K562 (cell line): Measurements from ENCODE around the gene PUM2. TPM values are rescaled to one million over a fixed set of nuclear protein-coding genes. Genes with fewer than 3 reads are reported as not detected.

Experiments used
- AFF4 ChIP-seq: sonication (generic); formaldehyde crosslinking; IDR thresholded peaks from 2 replicates; pipeline ENCODE4 v1.8.0; 2023; ENCODE audit warnings: mild to moderate bottlenecking, missing genetic modification reagents
- ARHGAP35 ChIP-seq: fragments of 450-650 bp; IDR thresholded peaks from 2 replicates; pipeline ENCODE4 v1.6.1; 2018; ENCODE audit not compliant: partially characterized antibody
- CTCFL ChIP-seq: IDR thresholded peaks from 2 replicates; pipeline ENCODE4 v1.6.1; 2011; ENCODE audit warnings: borderline replicate concordance, low read depth, mild to moderate bottlenecking, moderate library complexity, low read length; ENCODE audit not compliant: insufficient read depth, poor library complexity, severe bottlenecking
- KAT2B ChIP-seq: IDR thresholded peaks from one replicate; pipeline ENCODE4 v1.6.1; 2012; ENCODE audit warnings: low read depth, mild to moderate bottlenecking, control low read depth, inconsistent platforms, low read length, moderate library complexity
- MCM3 ChIP-seq: fragments of 450-650 bp; IDR thresholded peaks from 2 replicates; pipeline ENCODE4 v1.6.1; 2016
- NR1H2 ChIP-seq: sonication (generic); formaldehyde crosslinking; IDR thresholded peaks from 2 replicates; pipeline ENCODE4 v1.4.0; 2020; ENCODE audit warnings: mild to moderate bottlenecking, missing genetic modification reagents
- RREB1 ChIP-seq: fragments of 250-450 bp; sonication (Bioruptor Pico); IDR thresholded peaks from 2 replicates; pipeline ENCODE4 v1.4.0; 2020
- SMC3 ChIP-seq: conservative IDR thresholded peaks from 2 replicates; pipeline ENCODE4 v1.6.1; 2011; ENCODE audit warnings: low read depth, low read length, improper control_type of control experiment; ENCODE audit not compliant: insufficient read depth
- XRCC4 ChIP-seq: IDR thresholded peaks from one replicate; pipeline ENCODE4 v1.6.1; 2011; ENCODE audit not compliant: insufficient read depth, insufficient read length; ENCODE audit errors: extremely low read depth
- ZBTB49 ChIP-seq: sonication (generic); formaldehyde crosslinking; IDR thresholded peaks from 2 replicates; pipeline ENCODE4 v1.8.0; 2022; ENCODE audit warnings: missing genetic modification reagents, mild to moderate bottlenecking, borderline replicate concordance
- ZNF589 ChIP-seq: fragments of 200-800 bp; sonication (Bioruptor generic); IDR thresholded peaks from 2 replicates; pipeline ENCODE4 v1.6.1; 2016; ENCODE audit warnings: low read depth, missing genetic modification characterization, missing compliant biosample characterization
- ZNF830 ChIP-seq: fragments of 250-450 bp; sonication (Bioruptor Pico); IDR thresholded peaks from 2 replicates; pipeline ENCODE4 v1.5.0; 2021; ENCODE audit warnings: mild to moderate bottlenecking
- polyA plus RNA-seq, 8 experiments: library from polyadenylated mRNA; depleted of rRNA in 4 of 8; stranded (reverse) in 5 of 8; unstranded in 3 of 8; fragments of >200 nt; fragmentation: Nextera tagmentation in 2 of 8; fragmentation: Illumina TruSeq in 1 of 8; extraction: Ambion mirVana in 2 of 8; extraction: Trizol in 1 of 8; gene quantifications; 2 replicates each; pipeline versions ENCODE4 v1.2.1 to v1.2.3, GENCODE V29; 2011 to 2014; ENCODE audit warnings: inconsistent platforms in 1 of 8, missing spikeins in 1 of 8
- total RNA-seq, 7 experiments: library from RNA; depleted of rRNA in 6 of 7; stranded (reverse); fragments of >200 nt in 6 of 7; fragmentation: Illumina TruSeq in 2 of 7; extraction: Trizol in 2 of 7; gene quantifications; 2 replicates each; pipeline versions ENCODE4 v1.2.1 to v1.2.3, GENCODE V29; 2011 to 2021; ENCODE audit warnings: low replicate concordance in 1 of 7

Gene PUM2
- total and polyA plus RNA-seq, 9 of the 15 experiments (the other 6 are each of a cell fraction or from before 2014, with no cell fraction given): 13.4 to 61.9 (median 28.3) TPM

GRCh38 chr2:20350753-20351554 lies at the start of gene PUM2 (continued):
- TF ChIP-seq AFF4: 0 out of 2 replicates have a peak, but pooled peaks have one; percentile 25
- peak; percentile 72; the same call in 1 of the 2 replicates for TF ChIP-seq NR1H2 (CRISPR knock-in tag)
- TF ChIP-seq CTCFL: no peak
- no peak for TF ChIP-seq SMC3
- TF ChIP-seq KAT2B: no peak
- peak; percentile 32; the same call in 1 of the 2 replicates for TF ChIP-seq ZNF589 (CRISPR knock-in tag)
- no peak for TF ChIP-seq ZNF830 (CRISPR knock-in tag)
- TF ChIP-seq ARHGAP35: no peak
- TF ChIP-seq XRCC4: no peak
- TF ChIP-seq MCM3: no peak
- no peak for TF ChIP-seq RREB1
- peak; percentile 51; the same call in 1 of the 2 replicates for TF ChIP-seq ZBTB49 (CRISPR knock-in tag)
